Liver (tissue), 3 donors: ENCODE results near the gene CCNY.

Source experiments
- RXRA ChIP-seq, 2 donors: IDR thresholded peaks; 2 replicates each; pipeline ENCODE4 v1.6.1; 2017 to 2018; ENCODE audit warnings: antibody characterized with exemption in 2 of 2, mild to moderate bottlenecking in 1 of 2
- TAF1 ChIP-seq: conservative IDR thresholded peaks from 2 replicates; pipeline ENCODE4 v1.6.1; 2016; ENCODE audit warnings: antibody characterized with exemption, mild to moderate bottlenecking
- TF ChIP-seq, protein P1 (sequence below): fragments of 150-350 bp; IDR thresholded peaks from 2 replicates; pipeline ENCODE4 v1.5.1; 2017; ENCODE audit warnings: improper control_type of control experiment, low read depth, low read length; ENCODE audit not compliant: missing input control
- donor health status: healthy.
- donor health status: healthy.

DNA sequence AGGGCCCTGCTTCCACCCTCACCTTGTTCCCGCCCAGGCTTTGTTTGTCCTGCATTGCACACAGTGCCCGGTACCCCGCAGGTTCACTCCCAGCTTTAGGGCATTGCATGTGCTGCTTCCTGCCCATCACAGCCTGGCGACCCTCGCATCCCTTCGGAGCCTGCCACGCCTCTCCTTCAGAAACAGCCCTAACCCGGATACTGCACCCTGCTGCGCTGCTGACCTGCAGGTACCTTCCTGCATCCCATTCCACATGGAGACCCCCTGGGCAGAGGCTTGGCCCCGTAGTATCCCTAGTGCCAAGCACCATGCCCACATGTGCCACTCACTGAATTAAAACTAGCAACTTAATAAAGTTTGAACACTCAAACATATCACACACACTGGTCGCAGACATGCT is 249.0 kb downstream of the CCNY start:
- TF ChIP-seq, protein P1, sequence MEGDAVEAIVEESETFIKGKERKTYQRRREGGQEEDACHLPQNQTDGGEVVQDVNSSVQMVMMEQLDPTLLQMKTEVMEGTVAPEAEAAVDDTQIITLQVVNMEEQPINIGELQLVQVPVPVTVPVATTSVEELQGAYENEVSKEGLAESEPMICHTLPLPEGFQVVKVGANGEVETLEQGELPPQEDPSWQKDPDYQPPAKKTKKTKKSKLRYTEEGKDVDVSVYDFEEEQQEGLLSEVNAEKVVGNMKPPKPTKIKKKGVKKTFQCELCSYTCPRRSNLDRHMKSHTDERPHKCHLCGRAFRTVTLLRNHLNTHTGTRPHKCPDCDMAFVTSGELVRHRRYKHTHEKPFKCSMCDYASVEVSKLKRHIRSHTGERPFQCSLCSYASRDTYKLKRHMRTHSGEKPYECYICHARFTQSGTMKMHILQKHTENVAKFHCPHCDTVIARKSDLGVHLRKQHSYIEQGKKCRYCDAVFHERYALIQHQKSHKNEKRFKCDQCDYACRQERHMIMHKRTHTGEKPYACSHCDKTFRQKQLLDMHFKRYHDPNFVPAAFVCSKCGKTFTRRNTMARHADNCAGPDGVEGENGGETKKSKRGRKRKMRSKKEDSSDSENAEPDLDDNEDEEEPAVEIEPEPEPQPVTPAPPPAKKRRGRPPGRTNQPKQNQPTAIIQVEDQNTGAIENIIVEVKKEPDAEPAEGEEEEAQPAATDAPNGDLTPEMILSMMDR, result no peak
- TF ChIP-seq RXRA (IDR thresholded peaks at IDR 0.05) (no peak), TAF1 (no peak)
